HG03095 (cell line): ENCODE data around the gene NFATC2.

ENCODE experiments used
- ATAC-seq: cut with Tn5 transposase; IDR thresholded peaks from one replicate; pipeline ENCODE4 v1.9.1; 2021; ENCODE audit warnings: moderate library complexity; ENCODE audit not compliant: unreplicated experiment

NFATC2 gene

GRCh38 chr20:51339721-51340450 is 202.6 kb downstream of the NFATC2 start:
- ATAC-seq = no peak

GRCh38 chr20:51338692-51339440 is 203.7 kb downstream of the NFATC2 start:
- ATAC-seq = no peak

- ATAC-seq = no peak
Observed at GRCh38 chr20:51337126-51337805, 205.3 kb downstream of the NFATC2 start.
